K562 (cell line): Measurements from ENCODE around the gene ADK. TPM values are rescaled to one million over a fixed set of nuclear protein-coding genes. Genes with fewer than 3 reads are reported as not detected.
A peak's percentile ranks its signal among the peaks of the same experiment; 100 is the strongest.

ENCODE experiments used
- CBX3 ChIP-seq, 2 experiments: IDR thresholded peaks; 1 replicate in 1 of 2; 2 replicates in 1 of 2; pipeline ENCODE4 v1.6.1; 2012; ENCODE audit warnings: inconsistent platforms in 2 of 2, low read length in 2 of 2, borderline replicate concordance in 1 of 2, control low read depth in 1 of 2
- MEIS2 ChIP-seq: fragments of 450-650 bp; IDR thresholded peaks from 2 replicates; pipeline ENCODE4 v1.6.1; 2014; ENCODE audit warnings: mild to moderate bottlenecking; ENCODE audit not compliant: partially characterized antibody
- PKNOX1 ChIP-seq: fragments of 450-650 bp; IDR thresholded peaks from 2 replicates; pipeline ENCODE4 v1.6.1; 2016
- SMARCB1 ChIP-seq: IDR thresholded peaks from 2 replicates; pipeline ENCODE4 v1.6.1; 2011; ENCODE audit warnings: improper control_type of control experiment, low read depth; ENCODE audit not compliant: insufficient read length
- STAG1 ChIP-seq: sonication (generic); formaldehyde crosslinking; IDR thresholded peaks from 2 replicates; pipeline ENCODE4 v1.5.0; 2020; ENCODE audit warnings: missing genetic modification reagents, borderline replicate concordance
- ZNF23 ChIP-seq: fragments of 250-450 bp; sonication (Bioruptor Pico); IDR thresholded peaks from 2 replicates; pipeline ENCODE4 v1.4.0; 2020; ENCODE audit warnings: mild to moderate bottlenecking
- ZNF512 ChIP-seq: IDR thresholded peaks from 2 replicates; pipeline ENCODE4 v1.6.1; 2016; ENCODE audit warnings: missing genetic modification characterization, missing compliant biosample characterization
- polyA plus RNA-seq, 8 experiments: library from polyadenylated mRNA; depleted of rRNA in 4 of 8; stranded (reverse) in 5 of 8; unstranded in 3 of 8; fragments of >200 nt; fragmentation: Nextera tagmentation in 2 of 8; fragmentation: Illumina TruSeq in 1 of 8; extraction: Ambion mirVana in 2 of 8; extraction: Trizol in 1 of 8; gene quantifications; 2 replicates each; pipeline versions ENCODE4 v1.2.1 to v1.2.3, GENCODE V29; 2011 to 2014; ENCODE audit warnings: inconsistent platforms in 1 of 8, missing spikeins in 1 of 8
- total RNA-seq, 7 experiments: library from RNA; depleted of rRNA in 6 of 7; stranded (reverse); fragments of >200 nt in 6 of 7; fragmentation: Illumina TruSeq in 2 of 7; extraction: Trizol in 2 of 7; gene quantifications; 2 replicates each; pipeline versions ENCODE4 v1.2.1 to v1.2.3, GENCODE V29; 2011 to 2021; ENCODE audit warnings: low replicate concordance in 1 of 7
- TF ChIP-seq, protein P1 (sequence below): fragments of 250-450 bp; sonication (Bioruptor Pico); IDR thresholded peaks from 2 replicates; pipeline ENCODE4 v1.5.0; 2022; ENCODE audit warnings: mild to moderate bottlenecking

The ADK gene
- total and polyA plus RNA-seq, 9 of the 15 experiments (the other 6 are each of a cell fraction or from before 2014, with no cell fraction given) = 54.2 to 97.8 (median 73.6) TPM

- peak; percentile 77 for TF ChIP-seq MEIS2
- no peak for TF ChIP-seq STAG1 (CRISPR knock-in tag)
- TF ChIP-seq CBX3 (IDR thresholded peaks at IDR 0.05; ENCODE audit: borderline replicate concordance in 1 of 2, low read length in 2 of 2) = no peak
- TF ChIP-seq PKNOX1 = 0 out of 2 replicates have a peak, but pooled peaks have one; percentile 9
- no peak for TF ChIP-seq ZNF23 (CRISPR knock-in tag)
- TF ChIP-seq SMARCB1 = no peak
- TF ChIP-seq, protein P1, sequence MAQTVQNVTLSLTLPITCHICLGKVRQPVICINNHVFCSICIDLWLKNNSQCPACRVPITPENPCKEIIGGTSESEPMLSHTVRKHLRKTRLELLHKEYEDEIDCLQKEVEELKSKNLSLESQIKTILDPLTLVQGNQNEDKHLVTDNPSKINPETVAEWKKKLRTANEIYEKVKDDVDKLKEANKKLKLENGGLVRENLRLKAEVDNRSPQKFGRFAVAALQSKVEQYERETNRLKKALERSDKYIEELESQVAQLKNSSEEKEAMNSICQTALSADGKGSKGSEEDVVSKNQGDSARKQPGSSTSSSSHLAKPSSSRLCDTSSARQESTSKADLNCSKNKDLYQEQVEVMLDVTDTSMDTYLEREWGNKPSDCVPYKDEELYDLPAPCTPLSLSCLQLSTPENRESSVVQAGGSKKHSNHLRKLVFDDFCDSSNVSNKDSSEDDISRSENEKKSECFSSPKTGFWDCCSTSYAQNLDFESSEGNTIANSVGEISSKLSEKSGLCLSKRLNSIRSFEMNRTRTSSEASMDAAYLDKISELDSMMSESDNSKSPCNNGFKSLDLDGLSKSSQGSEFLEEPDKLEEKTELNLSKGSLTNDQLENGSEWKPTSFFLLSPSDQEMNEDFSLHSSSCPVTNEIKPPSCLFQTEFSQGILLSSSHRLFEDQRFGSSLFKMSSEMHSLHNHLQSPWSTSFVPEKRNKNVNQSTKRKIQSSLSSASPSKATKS (CRISPR knock-in tag) = no peak
- TF ChIP-seq ZNF512 = no peak
Observed at GRCh38 chr10:74433993-74434392, 283.0 kb downstream of the ADK start (continued).
